ENCODE measurements around the gene PKP3. TPM values are rescaled to one million over a fixed set of nuclear protein-coding genes. Genes with fewer than 3 reads are reported as not detected.

Gene PKP3
- total and polyA plus RNA-seq, 9 of the 15 experiments (the other 6 are each of a cell fraction or from before 2014, with no cell fraction given) = 0.11 to 110 (median 30.7) TPM

DNA sequence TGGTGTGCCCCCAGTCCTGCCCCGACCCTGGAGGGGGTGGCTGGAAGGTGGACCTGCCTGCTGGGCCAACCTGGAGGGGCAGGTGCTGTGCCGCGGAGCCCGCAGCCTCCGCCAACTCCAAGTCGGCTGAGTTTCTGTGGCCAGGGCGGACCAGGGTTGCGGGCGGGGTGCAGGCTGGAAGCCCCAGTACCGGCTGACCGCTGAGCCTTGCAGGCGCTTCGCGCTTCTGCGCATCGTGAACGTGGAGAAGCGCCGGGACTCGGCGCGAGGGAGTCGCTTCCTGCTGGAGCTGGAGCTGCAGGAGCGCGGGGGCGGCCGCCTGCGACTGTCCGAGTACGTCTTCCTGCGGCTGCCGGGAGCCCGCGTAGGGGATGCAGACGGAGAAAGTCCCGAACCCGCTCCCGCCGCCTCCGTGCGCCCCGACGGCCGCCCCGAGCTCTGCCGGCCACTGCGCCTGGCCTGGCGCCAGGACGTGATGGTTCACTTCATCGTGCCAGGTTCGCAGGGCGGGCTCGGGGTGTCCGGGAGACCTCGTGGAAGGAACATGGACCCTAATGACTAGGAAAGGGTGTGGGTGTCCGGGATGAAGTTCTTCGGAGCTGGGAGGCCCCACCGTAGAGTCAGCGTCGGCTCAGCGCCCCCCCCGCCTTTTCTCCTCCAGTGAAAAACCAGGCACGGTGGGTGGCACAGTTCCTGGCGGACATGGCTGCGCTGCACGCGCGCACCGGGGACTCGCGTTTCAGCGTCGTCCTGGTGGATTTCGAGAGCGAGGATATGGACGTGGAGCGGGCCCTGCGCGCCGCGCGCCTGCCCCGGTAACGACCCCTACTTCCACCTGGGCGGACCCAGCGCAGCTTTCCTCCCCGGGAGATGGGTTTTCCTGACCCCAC is 14.6 kb upstream of the PKP3 start (continued):
- TF ChIP-seq, protein P1, sequence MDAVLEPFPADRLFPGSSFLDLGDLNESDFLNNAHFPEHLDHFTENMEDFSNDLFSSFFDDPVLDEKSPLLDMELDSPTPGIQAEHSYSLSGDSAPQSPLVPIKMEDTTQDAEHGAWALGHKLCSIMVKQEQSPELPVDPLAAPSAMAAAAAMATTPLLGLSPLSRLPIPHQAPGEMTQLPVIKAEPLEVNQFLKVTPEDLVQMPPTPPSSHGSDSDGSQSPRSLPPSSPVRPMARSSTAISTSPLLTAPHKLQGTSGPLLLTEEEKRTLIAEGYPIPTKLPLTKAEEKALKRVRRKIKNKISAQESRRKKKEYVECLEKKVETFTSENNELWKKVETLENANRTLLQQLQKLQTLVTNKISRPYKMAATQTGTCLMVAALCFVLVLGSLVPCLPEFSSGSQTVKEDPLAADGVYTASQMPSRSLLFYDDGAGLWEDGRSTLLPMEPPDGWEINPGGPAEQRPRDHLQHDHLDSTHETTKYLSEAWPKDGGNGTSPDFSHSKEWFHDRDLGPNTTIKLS (IDR thresholded peaks at IDR 0.05; ENCODE audit: borderline replicate concordance, low read depth) = no peak
- TF ChIP-seq SIX5 (IDR thresholded peaks at IDR 0.05; ENCODE audit: borderline replicate concordance in 1 of 2, insufficient read depth in 1 of 2, low read depth in 1 of 2, low read length in 2 of 2) (no peak), SP2 (IDR thresholded peaks at IDR 0.05; ENCODE audit: extremely low read depth, low read depth, low read length, poor library complexity, severe bottlenecking) (no peak), SLC30A9 (CRISPR knock-in tag; IDR thresholded peaks at IDR 0.05) (no peak), L3MBTL2 (IDR thresholded peaks at IDR 0.05) (no peak), ETV6 (IDR thresholded peaks at IDR 0.05; ENCODE audit: borderline replicate concordance in 1 of 2, low read depth in 2 of 2, low read length in 1 of 2) (no peak), ETV6 (CRISPR knock-in tag; IDR thresholded peaks at IDR 0.05; ENCODE audit: borderline replicate concordance) (no peak), OTX1 (CRISPR knock-in tag; IDR thresholded peaks at IDR 0.05) (no peak)
- TF ChIP-seq, protein P2, sequence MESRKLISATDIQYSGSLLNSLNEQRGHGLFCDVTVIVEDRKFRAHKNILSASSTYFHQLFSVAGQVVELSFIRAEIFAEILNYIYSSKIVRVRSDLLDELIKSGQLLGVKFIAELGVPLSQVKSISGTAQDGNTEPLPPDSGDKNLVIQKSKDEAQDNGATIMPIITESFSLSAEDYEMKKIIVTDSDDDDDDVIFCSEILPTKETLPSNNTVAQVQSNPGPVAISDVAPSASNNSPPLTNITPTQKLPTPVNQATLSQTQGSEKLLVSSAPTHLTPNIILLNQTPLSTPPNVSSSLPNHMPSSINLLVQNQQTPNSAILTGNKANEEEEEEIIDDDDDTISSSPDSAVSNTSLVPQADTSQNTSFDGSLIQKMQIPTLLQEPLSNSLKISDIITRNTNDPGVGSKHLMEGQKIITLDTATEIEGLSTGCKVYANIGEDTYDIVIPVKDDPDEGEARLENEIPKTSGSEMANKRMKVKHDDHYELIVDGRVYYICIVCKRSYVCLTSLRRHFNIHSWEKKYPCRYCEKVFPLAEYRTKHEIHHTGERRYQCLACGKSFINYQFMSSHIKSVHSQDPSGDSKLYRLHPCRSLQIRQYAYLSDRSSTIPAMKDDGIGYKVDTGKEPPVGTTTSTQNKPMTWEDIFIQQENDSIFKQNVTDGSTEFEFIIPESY (CRISPR knock-in tag; IDR thresholded peaks at IDR 0.05) = peak; percentile 60; the same call in 1 of the 2 replicates

All from K562 (cell line).